ENCODE data around the gene TAF13.
"Not testable (repeated sequence)": the region's sequence is repeated elsewhere in the genome, so short reads cannot be mapped to it uniquely, and the experiment has no call there.

TAF13 gene

GRCh38 chr1:109045595-109045994 is 30.2 kb downstream of the TAF13 start:
- DNase-seq: no peak

GRCh38 chr1:109041621-109042468 is 34.0 kb downstream of the TAF13 start, which contains the start of gene WDR47:
Gene WDR47, minus strand, starts transcription at chr1:109042102. Its CDS starts 18,590 bp downstream, at chr1:109023512.
- DNase-seq: peak; percentile 93

GRCh38 chr1:109040989-109041620 is 34.7 kb downstream of the TAF13 start:
- peak; percentile 24 for DNase-seq

GRCh38 chr1:109040627-109040988 is 35.2 kb downstream of the TAF13 start:
- no peak for DNase-seq

- DNase-seq: no peak
Observed at GRCh38 chr1:109034382-109034781, 41.4 kb downstream of the TAF13 start.

GRCh38 chr1:109029493-109029892 is 46.3 kb downstream of the TAF13 start:
- not testable (repeated sequence) for DNase-seq

GRCh38 chr1:109027841-109028240 is 48.0 kb downstream of the TAF13 start:
- no peak for DNase-seq

GRCh38 chr1:109025694-109026093 is 50.1 kb downstream of the TAF13 start:
- no peak for DNase-seq

- no peak for DNase-seq
Observed at GRCh38 chr1:109024646-109025045, 51.2 kb downstream of the TAF13 start.

- DNase-seq: no peak
Observed at GRCh38 chr1:109020693-109021257, 55.0 kb downstream of the TAF13 start.

GRCh38 chr1:109017719-109018118 is 58.1 kb downstream of the TAF13 start:
- DNase-seq: not testable (repeated sequence)

GRCh38 chr1:109017134-109017533 is 58.7 kb downstream of the TAF13 start:
- DNase-seq: no peak

Measured in activated CD8-positive, alpha-beta memory T cell treated with anti-CD3 and anti-CD28 coated beads, Interleukin-2, amount 50 U/mL, for 4 hours (primary cell).